22Rv1 (cell line): Measurements from ENCODE around the gene BEST2.

Source experiments
- CTCF ChIP-seq: fragments of 450-650 bp; IDR thresholded peaks from 2 replicates; pipeline ENCODE4 v1.5.1; 2017; ENCODE audit warnings: mild to moderate bottlenecking
- ZFX ChIP-seq: fragments of 450-650 bp; IDR thresholded peaks from 2 replicates; pipeline ENCODE4 v1.6.1; 2017; ENCODE audit warnings: antibody characterized with exemption, borderline replicate concordance

GRCh38 chr19:12773571-12773970 is 22.0 kb downstream of the BEST2 start:
- TF ChIP-seq CTCF (0 out of 2 replicates have a peak, but pooled peaks have one; percentile 9), ZFX (no peak)
